GM18867 (cell line): ENCODE results near the gene PLIN4.

Source experiments
- ATAC-seq: cut with Tn5 transposase; IDR thresholded peaks from one replicate; pipeline ENCODE4 v1.9.1; 2021; ENCODE audit warnings: mild to moderate bottlenecking, moderate library complexity; ENCODE audit not compliant: unreplicated experiment

The PLIN4 gene

DNA sequence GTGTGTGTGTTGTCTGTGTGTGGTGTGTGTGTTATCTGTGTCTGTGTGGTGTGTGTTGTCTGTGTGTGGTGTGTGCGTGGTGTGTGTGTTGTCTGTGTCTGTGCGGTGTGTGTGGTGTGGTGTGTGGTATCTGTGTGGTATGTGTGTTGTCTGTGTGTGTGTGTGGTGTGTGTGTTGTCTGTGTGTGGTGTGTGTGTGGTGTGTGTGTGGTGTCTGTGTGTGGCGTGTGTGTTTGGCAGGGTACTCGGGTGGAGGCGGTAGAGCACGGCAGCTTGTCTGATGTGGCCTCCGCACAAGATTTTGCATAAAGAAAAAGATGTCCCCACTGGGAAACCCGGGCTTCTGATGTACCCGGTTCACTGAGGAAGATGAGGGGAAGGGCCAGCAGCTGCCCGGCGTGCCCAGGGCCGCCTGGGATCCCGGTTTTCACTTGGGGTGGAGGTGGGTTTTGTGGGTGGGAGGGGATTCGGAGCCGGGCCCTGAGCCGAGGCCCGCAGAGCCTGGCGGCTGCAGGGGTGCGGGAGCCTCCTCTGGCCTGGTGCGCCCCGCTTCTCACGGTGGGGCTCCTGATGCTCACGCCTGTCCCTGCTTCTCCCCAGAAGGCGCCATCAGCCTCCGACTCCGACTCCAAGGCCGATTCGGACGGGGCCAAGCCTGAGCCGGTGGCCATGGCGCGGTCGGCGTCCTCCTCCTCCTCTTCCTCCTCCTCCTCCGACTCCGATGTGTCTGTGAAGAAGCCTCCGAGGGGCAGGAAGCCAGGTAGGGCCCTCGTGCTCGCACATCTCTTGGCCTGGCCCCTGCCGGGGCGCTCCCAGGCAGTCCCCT is 25.0 kb downstream of the PLIN4 start:
- ATAC-seq, result no peak

GRCh38 chr19:4492337-4493103 is 25.8 kb downstream of the PLIN4 start:
- ATAC-seq, result no peak

GRCh38 chr19:4491446-4491845 is 26.8 kb downstream of the PLIN4 start:
- ATAC-seq, result no peak

GRCh38 chr19:4488496-4488895 is 29.8 kb downstream of the PLIN4 start:
- no peak for ATAC-seq

DNA sequence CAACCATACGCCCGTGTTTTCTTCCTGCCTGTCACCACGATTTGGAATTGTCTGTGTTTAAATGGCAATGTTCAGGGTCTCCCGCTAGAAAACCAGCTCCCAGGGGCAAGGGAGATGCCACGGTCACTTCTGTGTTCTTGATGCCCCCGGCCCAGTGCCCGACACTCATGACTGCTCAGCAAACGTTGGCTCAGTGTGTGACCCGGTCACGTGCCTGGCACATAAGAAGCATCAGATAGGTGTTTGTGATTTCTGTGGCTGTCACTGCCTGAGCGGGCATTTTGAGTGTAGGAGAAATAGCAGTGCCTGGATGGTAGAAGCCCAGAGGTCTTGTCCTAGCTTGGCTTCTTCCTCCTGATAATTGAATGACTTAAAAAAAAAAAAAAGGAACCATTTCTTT is 30.7 kb downstream of the PLIN4 start:
- ATAC-seq, result no peak

- ATAC-seq, result no peak
Observed at GRCh38 chr19:4483385-4483784, 34.9 kb downstream of the PLIN4 start.

DNA sequence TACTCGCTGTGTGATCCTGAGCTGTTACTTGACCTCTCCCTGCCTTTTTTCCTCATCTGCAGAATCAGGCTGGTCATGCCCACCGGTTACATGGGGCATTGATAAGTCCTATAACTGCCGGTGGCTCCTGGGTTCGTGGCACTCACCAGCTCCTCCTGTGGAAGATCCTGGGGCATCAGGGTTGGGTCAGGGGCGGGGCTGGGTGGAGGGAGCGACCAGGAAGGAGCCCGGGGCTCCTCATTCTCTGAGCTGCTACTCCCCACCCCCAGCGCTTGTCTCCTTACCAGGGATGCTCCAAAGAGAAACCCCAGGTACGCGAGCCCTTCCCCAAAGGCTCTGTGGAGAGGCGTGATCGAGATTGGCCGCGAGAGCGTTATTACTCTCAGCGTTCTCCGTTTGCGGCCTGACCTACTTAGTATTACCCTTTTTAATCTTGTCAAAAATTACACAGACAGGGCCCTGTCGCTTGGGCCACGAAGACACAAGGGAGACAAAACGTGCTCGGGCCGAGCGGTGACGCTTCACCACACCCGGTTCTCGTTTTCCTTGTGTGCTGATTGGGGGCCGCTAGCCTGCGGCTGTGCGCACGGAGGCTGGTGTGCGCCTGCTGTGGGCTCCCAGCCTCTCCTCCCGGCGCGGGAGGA is 35.4 kb downstream of the PLIN4 start:
- ATAC-seq, result no peak

GRCh38 chr19:4477034-4477801 is 41.1 kb downstream of the PLIN4 start:
- no peak for ATAC-seq

- no peak for ATAC-seq
Observed at GRCh38 chr19:4474514-4475022, 43.7 kb downstream of the PLIN4 start.

GRCh38 chr19:4473763-4474513 is 44.3 kb downstream of the PLIN4 start:
- no peak for ATAC-seq

DNA sequence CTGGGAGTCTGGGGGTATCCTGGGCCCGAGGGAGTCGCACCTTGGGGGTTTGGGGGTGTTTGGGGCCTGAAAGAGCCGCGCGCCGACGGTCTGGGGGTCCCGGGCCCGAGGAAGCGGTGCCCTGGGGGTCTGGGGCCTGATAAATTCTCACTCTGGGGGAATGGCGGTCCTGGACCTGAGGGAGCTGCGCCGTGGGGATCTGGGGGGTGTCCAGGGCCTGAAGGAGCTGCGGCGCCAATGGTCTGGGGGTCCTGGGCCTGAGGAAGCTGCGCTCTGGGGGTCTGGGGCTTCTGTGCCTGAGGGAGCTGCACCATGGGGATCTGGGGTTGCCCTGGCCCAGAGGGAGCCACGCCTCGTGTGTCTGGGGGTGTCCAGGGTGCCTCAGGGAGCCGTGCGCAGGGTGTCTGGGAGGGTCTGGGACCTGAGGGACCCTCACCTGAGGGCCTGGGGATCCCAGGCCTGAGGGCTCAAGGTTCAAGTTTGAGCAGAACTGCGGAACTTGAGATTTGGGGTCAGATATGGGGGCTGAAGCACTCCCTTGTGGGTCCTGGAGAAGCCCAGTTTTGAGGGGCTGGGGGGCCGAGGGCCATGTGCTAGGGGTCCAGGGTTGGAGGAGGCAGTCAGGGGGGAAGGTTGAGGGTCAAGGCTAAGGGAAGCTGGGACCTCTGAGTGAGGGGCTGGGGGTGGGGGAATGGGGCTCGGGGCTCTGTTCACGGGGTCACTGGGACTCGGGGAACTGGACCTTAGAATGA is 45.1 kb downstream of the PLIN4 start:
- no peak for ATAC-seq

DNA sequence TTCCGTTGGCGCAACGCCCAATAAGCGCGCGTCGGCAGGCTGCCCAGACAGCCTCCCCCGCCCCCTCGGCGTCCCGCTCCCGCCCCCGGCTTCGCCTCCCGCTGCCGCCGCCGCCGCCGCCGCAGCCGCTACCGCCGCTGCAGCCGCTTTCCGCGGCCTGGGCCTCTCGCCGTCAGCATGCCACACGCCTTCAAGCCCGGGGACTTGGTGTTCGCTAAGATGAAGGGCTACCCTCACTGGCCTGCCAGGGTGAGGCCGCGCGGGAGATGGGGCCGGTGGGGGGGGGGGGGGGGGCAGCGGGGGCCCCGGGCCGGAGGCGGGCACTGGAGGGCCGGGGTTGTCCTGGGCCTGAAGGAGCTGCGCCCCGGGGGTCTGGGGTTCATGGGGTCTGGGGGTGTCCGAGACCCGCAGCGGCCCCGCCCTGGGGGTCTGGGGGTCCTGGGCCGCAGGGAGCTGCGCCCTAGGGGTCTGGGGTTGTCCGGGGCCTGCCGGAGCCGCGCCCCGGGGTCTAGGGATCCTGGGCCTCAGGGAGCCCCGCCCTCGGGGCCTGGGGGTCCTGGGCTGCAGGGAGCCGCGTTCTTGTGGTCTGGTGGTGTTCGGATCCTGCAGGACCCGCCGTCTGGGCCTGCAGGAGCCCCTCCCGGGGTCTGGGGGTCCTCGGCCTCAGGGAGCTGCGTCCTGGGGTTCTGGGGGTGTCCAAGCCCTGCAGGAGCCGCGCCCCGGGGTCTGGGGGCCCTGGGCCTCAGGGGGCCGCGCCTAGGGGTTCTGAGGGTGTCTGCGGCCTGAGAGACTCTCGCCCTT is 45.9 kb downstream of the PLIN4 start, which contains the start of gene HDGFL2:
Gene HDGFL2 (plus strand): TSS at position 124 of the 801 bp plus-strand sequence. CDS start 54 bp downstream, at position 178.
- no peak for ATAC-seq

- peak; percentile 80 for ATAC-seq
Observed at GRCh38 chr19:4471403-4472173, 46.7 kb downstream of the PLIN4 start.

GRCh38 chr19:4467835-4468234 is 50.5 kb downstream of the PLIN4 start:
- ATAC-seq, result no peak

DNA sequence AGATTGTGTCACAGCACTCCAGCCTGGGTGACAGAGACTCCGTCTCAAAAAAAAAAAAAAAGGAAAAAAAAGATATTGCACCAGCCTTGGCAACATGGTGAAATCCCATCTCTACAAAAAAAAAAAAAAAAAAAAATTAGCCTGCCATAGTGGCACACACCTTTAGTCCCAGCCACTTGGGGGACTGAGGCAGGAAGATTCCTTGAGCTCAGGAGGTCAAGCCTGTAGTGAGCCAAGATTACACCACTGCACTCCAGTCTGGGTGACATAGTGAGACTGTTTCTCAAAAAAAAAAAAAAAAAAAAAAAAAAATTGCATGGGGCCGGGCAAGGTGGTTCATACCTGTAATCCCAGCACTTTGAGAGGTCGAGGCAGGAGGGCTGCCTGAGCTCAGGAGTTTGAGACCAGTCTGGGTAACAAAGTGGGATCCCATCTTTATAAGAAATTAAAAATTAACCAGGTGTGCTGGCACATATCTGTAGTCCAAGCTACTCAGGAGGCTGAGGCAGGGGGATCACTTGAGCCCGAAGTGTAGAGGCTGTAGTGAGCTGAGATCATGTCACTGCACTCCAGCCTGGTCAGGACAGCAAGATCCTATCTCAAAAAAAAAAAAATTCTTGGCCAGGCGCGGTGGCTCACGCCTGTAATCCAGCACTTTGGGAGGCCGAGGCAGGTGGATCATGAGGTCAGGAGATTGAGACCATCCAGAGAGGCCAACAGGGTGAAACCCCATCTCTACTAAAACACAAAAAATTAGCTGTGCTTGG is 53.3 kb downstream of the PLIN4 start:
- no peak for ATAC-seq

- ATAC-seq, result peak; percentile 87
Observed at GRCh38 chr19:4457654-4458395, 60.5 kb downstream of the PLIN4 start, which contains the start of gene UBXN6. Gene UBXN6 (minus strand): TSS chr19:4457794. CDS start chr19:4457697, 97 bp downstream.
